Limb (tissue), 2 donors: ENCODE data around the gene GPR151.

Experiments used
- DNase-seq, 2 donors: peaks; one replicate each; pipeline ENCODE4 v3.0.0-alpha.2; 2016; ENCODE audit errors: extremely low spot score in 2 of 2

The GPR151 gene

GRCh38 chr5:146520731-146521130 is 4.7 kb upstream of the GPR151 start:
- no peak for DNase-seq

GRCh38 chr5:146519554-146519953 is 3.6 kb upstream of the GPR151 start:
- no peak for DNase-seq

GRCh38 chr5:146515473-146516150 is 378 bp downstream of the GPR151 start:
- DNase-seq, result no peak

GRCh38 chr5:146514575-146514974 is 1.4 kb downstream of the GPR151 start:
- no peak for DNase-seq

GRCh38 chr5:146513462-146513861 is 2.5 kb downstream of the GPR151 start:
- DNase-seq, result no peak

GRCh38 chr5:146510559-146511125 is 5.3 kb downstream of the GPR151 start:
- no peak for DNase-seq

GRCh38 chr5:146507428-146507827 is 8.6 kb downstream of the GPR151 start:
- DNase-seq, result no peak

GRCh38 chr5:146499680-146500079 is 16.3 kb downstream of the GPR151 start:
- DNase-seq, result no peak

- DNase-seq, result no peak
Observed at GRCh38 chr5:146494656-146495055, 21.3 kb downstream of the GPR151 start.

GRCh38 chr5:146490089-146490843 is 25.7 kb downstream of the GPR151 start:
- no peak for DNase-seq

- no peak for DNase-seq
Observed at GRCh38 chr5:146484714-146485391, 31.1 kb downstream of the GPR151 start.

- DNase-seq, result no peak
Observed at GRCh38 chr5:146482775-146483174, 33.2 kb downstream of the GPR151 start.

GRCh38 chr5:146475906-146476305 is 40.1 kb downstream of the GPR151 start:
- no peak for DNase-seq

- no peak for DNase-seq
Observed at GRCh38 chr5:146475190-146475780, 40.7 kb downstream of the GPR151 start.

GRCh38 chr5:146474065-146474464 is 41.9 kb downstream of the GPR151 start:
- no peak for DNase-seq

- DNase-seq, result no peak
Observed at GRCh38 chr5:146467760-146468159, 48.2 kb downstream of the GPR151 start.

- DNase-seq, result peak in 1 of 2 donors; percentile 45
Observed at GRCh38 chr5:146466521-146467349, 49.3 kb downstream of the GPR151 start.

GRCh38 chr5:146463446-146463845 is 52.5 kb downstream of the GPR151 start:
- no peak for DNase-seq
